Lower lobe of right lung (tissue), 2 donors: ENCODE data around the gene NKX1-2. TPM values are rescaled to one million over a fixed set of nuclear protein-coding genes. Genes with fewer than 3 reads are reported as not detected.

ENCODE experiments used
- ATAC-seq, 2 donors: fragments of 200-7000 bp; cut with Tn5 transposase; one replicate each; pipeline ENCODE4 v1.9.1; 2020 to 2022; ENCODE audit warnings: mild to moderate bottlenecking in 2 of 2, moderate library complexity in 2 of 2
- DNase-seq: peaks from one replicate; pipeline ENCODE4 v3.0.0-alpha.2; 2020
- H3K27ac ChIP-seq: fragments of 200-600 bp; one replicate; pipeline ENCODE4 v1.8.0; 2022
- H3K27me3 ChIP-seq: fragments of 200-600 bp; one replicate; pipeline ENCODE4 v1.8.0; 2022; ENCODE audit warnings: low read depth
- H3K36me3 ChIP-seq: fragments of 200-600 bp; one replicate; pipeline ENCODE4 v1.8.0; 2022; ENCODE audit warnings: mild to moderate bottlenecking
- H3K4me1 ChIP-seq: fragments of 200-600 bp; one replicate; pipeline ENCODE4 v1.8.0; 2022
- H3K4me3 ChIP-seq: fragments of 200-600 bp; one replicate; pipeline ENCODE4 v1.8.0; 2022; ENCODE audit warnings: mild to moderate bottlenecking
- H3K9me3 ChIP-seq: fragments of 200-600 bp; one replicate; pipeline ENCODE4 v1.8.0; 2022
- intact Hi-C: fragments of 100-400 bp; cut with DNase I; formaldehyde crosslinking; loops from one replicate; pipeline ENCODE4 v1.11.0; 2022
- total RNA-seq: library from RNA; stranded (reverse); fragmentation: NEBNext Ultra II Directional; extraction: Animal tissue kit (Norgen Biotek cat#: 25700); gene quantifications from one replicate; pipeline ENCODE4 v1.2.1, GENCODE V29; 2021
- TF ChIP-seq, protein P1 (sequence below): fragments of 200-600 bp; IDR thresholded peaks from one replicate; pipeline ENCODE4 v1.8.0; 2022; ENCODE audit warnings: antibody characterized with exemption, mild to moderate bottlenecking
- donor health status: DM: no; HTN: yes; CAD: no; lungs with severe emphysema.

The NKX1-2 gene
- total RNA-seq, 1 donor from 2014 or later = not detected

DNA sequence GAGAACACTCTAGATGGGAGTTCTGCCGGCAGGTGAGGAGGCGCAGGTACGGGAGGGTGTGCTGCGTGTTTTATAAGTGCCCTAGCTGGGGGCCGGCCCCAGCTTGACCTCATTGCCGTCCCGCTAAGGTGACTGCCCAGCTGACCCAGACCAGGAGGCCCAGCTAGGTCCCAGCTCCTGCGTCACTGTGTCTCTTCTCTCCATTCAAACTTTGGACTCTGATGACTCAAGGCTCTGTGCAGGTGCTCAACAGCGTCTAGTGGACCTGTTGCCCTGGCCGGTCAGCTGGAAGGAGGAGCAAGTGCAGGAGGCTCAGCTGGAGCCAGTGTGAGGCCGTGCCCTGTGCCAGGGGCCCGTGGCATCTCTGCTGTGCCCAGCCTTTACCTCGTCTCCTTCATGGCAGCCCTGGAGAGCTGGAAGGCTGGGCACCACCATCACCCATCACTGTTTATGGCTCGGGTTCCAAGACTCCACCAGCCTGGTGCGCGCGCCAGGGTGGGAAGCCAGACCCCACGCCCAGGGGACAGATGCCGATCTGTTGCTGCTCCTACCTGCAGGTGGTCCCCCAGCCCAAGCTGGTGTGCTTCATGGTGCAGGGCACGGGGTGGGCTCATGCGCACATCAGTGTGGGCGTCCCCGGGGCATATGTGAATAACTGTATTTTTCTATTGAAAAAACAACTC, 26.3 kb upstream of the NKX1-2 start:
- H3K27ac ChIP-seq = no peak overlapping the region
- H3K36me3 ChIP-seq = no peaks in the 10 kb centered on the region
- TF ChIP-seq, protein P1, sequence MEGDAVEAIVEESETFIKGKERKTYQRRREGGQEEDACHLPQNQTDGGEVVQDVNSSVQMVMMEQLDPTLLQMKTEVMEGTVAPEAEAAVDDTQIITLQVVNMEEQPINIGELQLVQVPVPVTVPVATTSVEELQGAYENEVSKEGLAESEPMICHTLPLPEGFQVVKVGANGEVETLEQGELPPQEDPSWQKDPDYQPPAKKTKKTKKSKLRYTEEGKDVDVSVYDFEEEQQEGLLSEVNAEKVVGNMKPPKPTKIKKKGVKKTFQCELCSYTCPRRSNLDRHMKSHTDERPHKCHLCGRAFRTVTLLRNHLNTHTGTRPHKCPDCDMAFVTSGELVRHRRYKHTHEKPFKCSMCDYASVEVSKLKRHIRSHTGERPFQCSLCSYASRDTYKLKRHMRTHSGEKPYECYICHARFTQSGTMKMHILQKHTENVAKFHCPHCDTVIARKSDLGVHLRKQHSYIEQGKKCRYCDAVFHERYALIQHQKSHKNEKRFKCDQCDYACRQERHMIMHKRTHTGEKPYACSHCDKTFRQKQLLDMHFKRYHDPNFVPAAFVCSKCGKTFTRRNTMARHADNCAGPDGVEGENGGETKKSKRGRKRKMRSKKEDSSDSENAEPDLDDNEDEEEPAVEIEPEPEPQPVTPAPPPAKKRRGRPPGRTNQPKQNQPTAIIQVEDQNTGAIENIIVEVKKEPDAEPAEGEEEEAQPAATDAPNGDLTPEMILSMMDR = no peak
- DNase-seq (no peak), ATAC-seq (peak; percentile 29 to 51)
- no peak overlapping the region for H3K4me3 ChIP-seq
- no peaks in the 10 kb centered on the region for H3K4me1 ChIP-seq
- no peaks in the 10 kb centered on the region for H3K9me3 ChIP-seq
- intact Hi-C loops = no loop called here
- no peaks in the 10 kb centered on the region for H3K27me3 ChIP-seq

- Histone ChIP-seq H3K9me3 (no peaks in the 10 kb centered on the region), H3K36me3 (no peaks in the 10 kb centered on the region), H3K4me3 (no peak overlapping the region), H3K4me1 (no peaks in the 10 kb centered on the region), H3K27me3 (no peaks in the 10 kb centered on the region), H3K27ac (no peak overlapping the region)
- TF ChIP-seq, protein P1 = no peak
- DNase-seq (no peak), ATAC-seq (no peak)
- intact Hi-C loops = no loop called here
Observed at GRCh38 chr10:124474514-124475070, 24.8 kb upstream of the NKX1-2 start.

DNA sequence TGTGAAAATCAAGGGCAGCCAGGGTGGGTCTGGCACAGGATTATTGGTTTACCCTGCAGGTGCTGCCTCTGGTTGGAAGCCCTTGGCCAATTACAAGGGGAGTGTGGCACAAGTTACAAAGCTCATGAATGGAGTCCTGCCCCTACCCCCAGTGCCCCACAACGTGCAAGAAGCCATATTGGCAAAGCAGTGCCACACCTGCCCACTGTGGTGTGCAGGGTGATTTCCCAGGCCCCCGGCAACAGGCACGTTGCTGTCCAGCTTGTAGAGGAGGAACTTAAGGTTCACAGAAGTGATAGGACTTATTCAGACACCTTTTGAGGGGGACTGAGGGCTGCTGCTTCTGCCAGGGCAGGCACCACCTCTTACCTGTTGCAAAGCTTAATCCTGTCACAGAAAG, 23.2 kb upstream of the NKX1-2 start:
- ATAC-seq (peak in 1 of 2 donors; percentile 9), DNase-seq (no peak)
- intact Hi-C loops = no loop called here
- Histone ChIP-seq H3K9me3 (no peaks in the 10 kb centered on the region), H3K27me3 (no peaks in the 10 kb centered on the region), H3K27ac (no peak overlapping the region), H3K36me3 (no peaks in the 10 kb centered on the region), H3K4me3 (no peak overlapping the region), H3K4me1 (no peaks in the 10 kb centered on the region)
- TF ChIP-seq, protein P1 = no peak

DNA sequence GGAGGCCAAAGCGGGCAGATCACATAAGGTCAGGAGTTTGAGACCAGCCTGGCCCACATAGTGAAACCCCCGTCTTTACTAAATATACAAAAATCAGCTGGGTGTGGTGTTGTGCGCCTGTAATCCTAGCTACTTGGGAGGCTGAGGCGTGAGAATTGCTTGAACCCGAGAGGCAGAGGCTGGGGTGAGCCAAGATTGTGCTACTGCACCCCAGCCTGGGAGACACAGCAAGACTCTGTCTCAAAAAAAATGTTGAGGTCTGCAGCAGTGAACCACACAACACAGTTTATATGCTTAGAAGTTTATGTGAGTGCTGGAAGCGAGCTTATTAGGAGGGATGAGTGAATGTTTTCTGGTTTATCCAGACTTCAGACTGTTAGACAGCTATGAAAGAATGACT, 22.2 kb upstream of the NKX1-2 start:
- TF ChIP-seq, protein P1 = no peak
- no peak for ATAC-seq
- intact Hi-C loops = no loop called here

GRCh38 chr10:124470544-124471434, 21.0 kb upstream of the NKX1-2 start:
- Histone ChIP-seq H3K27ac (no peak overlapping the region), H3K9me3 (no peaks in the 10 kb centered on the region), H3K36me3 (no peaks in the 10 kb centered on the region), H3K27me3 (no peaks in the 10 kb centered on the region), H3K4me1 (no peaks in the 10 kb centered on the region), H3K4me3 (no peak overlapping the region)
- TF ChIP-seq, protein P1 = no peak
- DNase-seq (no peak), ATAC-seq (no peak)
- intact Hi-C loops = no loop called here

More for the DNA sequence above, 22.2 kb upstream of the NKX1-2 start:
- no peaks in the 10 kb centered on the region for H3K9me3 ChIP-seq
- H3K36me3 ChIP-seq = no peaks in the 10 kb centered on the region
- no peaks in the 10 kb centered on the region for H3K4me1 ChIP-seq
- no peaks in the 10 kb centered on the region for H3K27me3 ChIP-seq
- no peak overlapping the region for H3K4me3 ChIP-seq
- DNase-seq = no peak
- H3K27ac ChIP-seq = no peak overlapping the region
